GM19043 (cell line): ENCODE measurements around the gene ACTMAP.

Source experiments
- ATAC-seq: cut with Tn5 transposase; IDR thresholded peaks from one replicate; pipeline ENCODE4 v1.9.1; 2021; ENCODE audit warnings: low read depth; ENCODE audit not compliant: unreplicated experiment

ACTMAP gene

DNA sequence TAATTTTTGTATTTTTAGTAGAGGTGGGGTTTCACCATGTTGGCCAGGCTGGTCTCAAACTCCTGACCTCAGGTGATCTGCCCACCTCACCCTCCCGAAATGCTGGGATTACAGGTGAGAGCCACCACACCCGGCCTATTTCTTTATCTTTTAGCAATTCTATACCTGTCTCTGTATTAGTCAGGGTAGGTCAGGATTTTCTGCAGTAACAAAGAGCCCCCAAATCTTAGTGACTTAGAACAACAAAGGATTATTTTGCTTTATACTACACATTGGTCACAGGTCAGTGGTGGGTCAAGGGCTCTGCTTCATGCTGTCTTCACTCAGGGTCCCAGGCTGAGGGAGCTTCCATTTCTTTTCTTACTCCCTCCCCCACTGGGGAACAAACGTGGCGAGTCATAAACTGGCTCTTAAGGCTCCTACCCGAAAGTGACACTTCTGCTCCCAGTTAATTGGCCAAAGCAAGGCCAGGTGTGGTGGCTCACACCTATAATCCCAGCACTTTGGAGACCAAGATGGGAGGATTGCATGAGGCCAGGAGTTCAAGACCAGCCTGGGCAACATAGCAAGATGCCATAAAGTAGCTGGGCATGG is 26.5 kb downstream of the ACTMAP start:
- no peak for ATAC-seq

DNA sequence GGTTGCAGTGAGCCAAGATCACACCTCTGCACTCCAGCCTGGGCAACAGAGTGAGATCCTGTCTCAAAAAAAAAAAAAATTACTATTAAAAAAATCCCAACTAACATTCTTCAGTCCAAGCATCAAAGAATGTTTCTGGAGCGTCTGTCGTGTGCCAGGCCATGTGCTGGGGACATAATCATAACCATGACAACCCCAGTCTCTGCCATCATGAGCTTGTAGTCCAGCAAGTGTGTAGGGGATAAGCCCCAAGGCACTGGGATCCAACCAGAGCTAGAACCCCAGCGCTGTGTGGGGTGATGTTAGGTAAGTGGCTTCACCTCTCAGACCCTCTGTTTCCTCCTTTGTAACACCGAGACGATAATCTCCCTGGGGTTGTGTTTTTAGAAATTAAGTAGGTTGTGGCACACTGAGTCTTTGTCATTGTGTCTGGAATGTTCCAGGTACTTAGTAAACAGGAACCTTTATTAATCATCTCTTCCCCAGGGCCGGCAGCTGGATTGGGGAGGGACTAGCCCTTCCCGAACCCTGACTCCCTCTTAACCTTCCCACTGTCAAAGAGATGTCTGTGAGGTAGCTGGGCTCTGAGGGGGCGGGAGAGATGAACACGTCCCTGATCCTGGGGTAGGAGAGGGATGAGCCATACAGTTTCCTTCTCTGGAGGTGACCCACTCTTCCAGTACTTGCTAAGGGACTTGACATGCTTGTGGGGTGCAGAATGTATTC is 28.2 kb downstream of the ACTMAP start:
- no peak for ATAC-seq

- ATAC-seq, result no peak
Measured at GRCh38 chr19:40721140-40721486, 29.2 kb downstream of the ACTMAP start.

- ATAC-seq, result no peak
Measured at GRCh38 chr19:40719414-40719894, 30.8 kb downstream of the ACTMAP start.

- ATAC-seq, result no peak
Measured at GRCh38 chr19:40718774-40719391, 31.4 kb downstream of the ACTMAP start.

GRCh38 chr19:40717880-40718773 is 32.1 kb downstream of the ACTMAP start:
- no peak for ATAC-seq

DNA sequence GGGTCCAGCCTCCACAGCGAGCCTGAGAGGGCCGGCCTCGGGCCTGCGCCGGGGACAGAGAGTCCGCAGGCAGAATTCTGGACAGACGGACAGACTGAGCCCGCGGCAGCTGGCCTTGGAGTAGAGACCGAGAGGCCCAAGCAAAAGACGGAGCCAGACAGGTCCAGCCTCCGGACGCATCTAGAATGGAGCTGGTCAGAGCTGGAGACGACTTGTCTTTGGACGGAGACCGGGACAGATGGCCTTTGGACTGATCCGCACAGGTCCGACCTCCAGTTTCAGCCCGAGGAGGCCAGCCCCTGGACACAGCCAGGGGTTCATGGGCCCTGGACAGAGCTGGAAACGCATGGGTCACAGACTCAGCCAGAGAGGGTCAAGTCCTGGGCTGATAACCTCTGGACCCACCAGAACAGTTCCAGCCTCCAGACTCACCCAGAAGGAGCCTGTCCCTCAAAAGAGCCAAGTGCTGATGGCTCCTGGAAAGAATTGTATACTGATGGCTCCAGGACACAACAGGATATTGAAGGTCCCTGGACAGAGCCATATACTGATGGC is 32.9 kb downstream of the ACTMAP start:
- no peak for ATAC-seq

DNA sequence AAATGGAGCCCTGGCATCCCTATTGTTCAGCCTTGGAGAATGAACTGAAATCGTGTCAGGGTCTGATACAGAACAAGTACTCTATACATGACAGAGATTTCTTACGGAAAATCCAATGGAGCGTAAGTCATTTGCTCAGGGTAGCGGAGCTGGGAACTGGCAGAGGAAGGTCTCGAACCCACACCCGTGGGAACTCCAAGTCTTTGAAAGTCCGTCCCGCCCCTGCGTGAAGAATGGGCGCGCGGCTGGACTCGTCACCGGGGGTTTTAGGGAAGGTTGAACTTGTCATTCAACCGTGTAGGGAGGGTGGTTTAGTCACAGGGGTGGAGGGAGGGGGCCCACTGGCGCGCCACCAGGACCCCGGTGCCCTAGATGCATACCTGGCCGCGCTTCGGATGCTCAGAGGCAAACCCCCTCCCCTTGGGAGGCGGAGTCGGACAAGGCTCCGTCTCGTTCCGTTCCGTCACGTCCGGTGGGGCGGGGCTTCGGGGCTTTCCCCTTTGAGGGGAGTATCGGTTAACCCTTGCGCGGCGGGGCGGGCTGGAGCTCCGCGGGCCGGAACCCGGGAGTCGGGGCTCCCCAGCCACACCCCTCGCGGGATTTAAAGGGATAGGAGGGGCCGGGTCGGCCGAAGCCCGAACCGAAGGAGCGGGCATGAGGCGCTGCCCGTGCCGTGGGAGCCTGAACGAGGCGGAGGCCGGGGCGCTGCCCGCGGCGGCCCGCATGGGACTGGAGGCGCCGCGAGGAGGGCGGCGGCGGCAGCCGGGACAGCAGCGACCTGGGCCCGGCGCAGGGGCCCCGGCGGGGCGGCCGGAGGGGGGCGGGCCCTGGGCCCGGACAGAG is 33.6 kb downstream of the ACTMAP start, which contains the start of the genes COQ8B and ITPKC:
TSS of gene COQ8B (minus strand) at position 405 of the 843 bp plus-strand sequence. CDS start 2,254 bp downstream, outside the sequence.
TSS of gene ITPKC (plus strand) at position 631 of the 843 bp plus-strand sequence. CDS start at position 655, 24 bp downstream.
- peak; percentile 63 for ATAC-seq

DNA sequence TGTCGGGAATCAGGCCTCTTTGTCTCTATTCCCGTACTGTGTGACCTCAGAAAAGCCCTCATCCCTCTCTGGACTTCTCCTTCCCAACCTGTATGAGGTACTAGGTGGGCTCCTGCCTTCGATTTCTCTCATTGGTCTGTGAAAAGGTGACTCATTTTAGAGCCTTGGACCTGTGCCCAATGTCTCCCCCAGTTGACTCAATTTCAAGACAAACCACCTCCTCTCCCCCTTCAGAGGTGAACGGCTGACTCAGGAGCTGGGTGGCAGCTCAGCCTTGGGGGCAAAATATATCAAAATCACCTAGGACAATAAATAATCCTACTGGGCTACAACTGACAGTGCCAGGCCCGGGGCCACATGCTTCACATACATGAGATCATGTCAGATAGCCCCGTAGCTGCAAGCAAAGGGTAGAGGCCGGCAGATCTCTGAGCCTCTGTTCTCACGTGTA is 34.2 kb downstream of the ACTMAP start:
- ATAC-seq, result no peak

DNA sequence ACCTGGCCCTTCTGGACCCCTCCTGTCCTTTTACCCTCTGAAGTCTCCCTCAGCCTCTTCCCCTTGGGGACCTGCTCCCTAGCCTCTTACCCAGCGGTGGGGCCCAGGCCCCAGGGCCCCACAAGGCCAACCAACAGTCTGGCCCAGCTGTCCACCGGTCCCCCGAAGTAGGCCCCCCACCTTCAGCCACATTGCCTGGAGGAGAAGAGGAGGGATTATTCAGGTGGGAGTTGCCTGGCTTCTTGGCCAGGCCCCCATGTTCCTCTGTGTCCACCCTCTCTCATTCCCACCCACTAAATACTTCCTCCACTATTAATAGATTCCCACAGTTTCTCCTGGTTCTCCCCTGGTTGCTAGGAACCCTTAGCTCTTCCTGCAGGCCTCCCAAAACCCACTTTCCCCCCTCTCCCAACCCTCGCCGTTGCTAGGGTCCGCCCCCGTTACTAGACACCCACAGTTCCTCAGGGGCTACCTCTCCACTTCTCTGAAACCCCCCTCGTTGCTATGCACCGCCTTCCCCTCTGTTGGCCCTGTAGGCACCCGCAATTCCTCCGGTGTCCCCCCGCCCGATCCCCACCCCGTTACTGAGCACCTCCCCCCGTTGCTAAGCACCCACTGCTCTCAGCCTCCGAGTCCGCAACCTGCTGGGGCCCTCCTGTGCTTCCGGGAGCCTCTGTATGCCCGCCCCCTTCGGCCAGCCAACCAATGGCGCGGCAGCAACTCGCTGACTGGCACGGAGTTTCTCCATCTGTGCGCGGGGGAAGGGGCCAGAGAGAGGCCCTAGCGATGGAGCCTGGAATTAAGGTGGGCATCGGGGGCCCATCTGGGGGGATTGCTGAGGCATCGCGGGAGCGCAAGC is 35.6 kb downstream of the ACTMAP start:
- peak; percentile 54 for ATAC-seq

- ATAC-seq, result no peak
Measured at GRCh38 chr19:40713939-40714338, 36.3 kb downstream of the ACTMAP start.

GRCh38 chr19:40709817-40710216 is 40.5 kb downstream of the ACTMAP start:
- ATAC-seq, result no peak

- no peak for ATAC-seq
Measured at GRCh38 chr19:40707615-40708014, 42.7 kb downstream of the ACTMAP start.

- no peak for ATAC-seq
Measured at GRCh38 chr19:40705950-40706619, 44.2 kb downstream of the ACTMAP start.

GRCh38 chr19:40705362-40705651 is 45.0 kb downstream of the ACTMAP start:
- no peak for ATAC-seq

GRCh38 chr19:40704491-40705361 is 45.6 kb downstream of the ACTMAP start:
- no peak for ATAC-seq
